Astrocyte (in vitro differentiated cells and primary cell): Measurements from ENCODE around the gene TMEM175.

Experiments used
- CTCF ChIP-seq: IDR thresholded peaks from 2 replicates; pipeline ENCODE4 v1.5.1; 2011; ENCODE audit warnings: low read depth, mild to moderate bottlenecking, inconsistent platforms, low read length, moderate library complexity; ENCODE audit not compliant: insufficient read depth
- EZH2 ChIP-seq: IDR thresholded peaks from 2 replicates; pipeline ENCODE4 v1.6.1; 2012; ENCODE audit warnings: mild to moderate bottlenecking, low read length, inconsistent platforms; ENCODE audit not compliant: insufficient read depth

DNA sequence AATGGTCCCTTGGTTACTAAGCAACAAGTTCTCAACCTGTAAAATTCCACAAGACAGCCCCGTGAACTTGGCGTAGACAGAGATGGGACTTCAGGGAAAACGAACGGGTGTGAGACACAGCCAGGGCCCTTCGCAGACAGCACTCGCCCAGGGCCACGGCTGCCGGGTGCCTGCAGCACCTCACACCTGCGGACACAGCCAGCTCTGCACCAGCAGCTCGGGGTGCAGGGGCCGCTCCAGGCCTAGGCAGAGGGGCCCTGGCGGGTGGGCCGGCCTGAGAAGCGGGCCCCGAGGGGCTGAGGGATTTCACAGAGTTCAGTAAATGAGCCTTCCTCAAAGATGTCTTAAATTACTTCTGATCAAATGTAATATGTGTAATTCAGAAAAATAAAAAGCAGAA, 34.1 kb upstream of the TMEM175 start:
- no peak for TF ChIP-seq CTCF
- no peak for TF ChIP-seq EZH2
